HG03135 (cell line): ENCODE data around the gene RHBG.

Experiments
- ATAC-seq: cut with Tn5 transposase; IDR thresholded peaks from one replicate; pipeline ENCODE4 v1.9.1; 2021; ENCODE audit warnings: mild to moderate bottlenecking, moderate library complexity; ENCODE audit not compliant: unreplicated experiment

The RHBG gene

DNA sequence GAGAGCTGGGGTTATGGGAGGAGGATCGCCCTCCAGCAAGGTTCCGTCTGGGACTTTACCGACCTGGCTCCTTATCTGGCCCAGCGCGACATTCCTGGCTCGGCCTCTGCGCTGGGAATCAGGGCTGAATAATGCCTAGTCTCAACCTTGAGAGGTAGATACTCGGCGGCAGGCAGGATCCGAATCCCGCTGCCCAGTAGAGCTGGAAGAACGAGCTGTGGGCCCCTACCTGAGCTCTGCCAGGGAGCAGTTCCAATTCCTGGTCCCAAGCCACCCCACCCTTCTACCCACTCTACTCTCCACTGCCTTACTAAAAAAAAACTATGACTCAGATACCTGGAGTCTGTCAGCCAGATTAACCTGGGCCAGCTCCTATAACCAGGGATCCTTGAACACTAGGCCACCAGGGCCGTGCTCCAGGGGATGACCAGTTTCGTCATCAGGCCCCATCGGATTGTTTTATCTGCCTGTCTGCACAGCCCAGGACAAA is 53.6 kb downstream of the RHBG start:
- ATAC-seq: no peak

- ATAC-seq: no peak
Measured at GRCh38 chr1:156423422-156424352, 54.7 kb downstream of the RHBG start.

GRCh38 chr1:156424806-156425432 is 55.9 kb downstream of the RHBG start:
- no peak for ATAC-seq

GRCh38 chr1:156425943-156426342 is 56.9 kb downstream of the RHBG start:
- ATAC-seq: no peak

- no peak for ATAC-seq
Measured at GRCh38 chr1:156427957-156428356, 58.9 kb downstream of the RHBG start.

DNA sequence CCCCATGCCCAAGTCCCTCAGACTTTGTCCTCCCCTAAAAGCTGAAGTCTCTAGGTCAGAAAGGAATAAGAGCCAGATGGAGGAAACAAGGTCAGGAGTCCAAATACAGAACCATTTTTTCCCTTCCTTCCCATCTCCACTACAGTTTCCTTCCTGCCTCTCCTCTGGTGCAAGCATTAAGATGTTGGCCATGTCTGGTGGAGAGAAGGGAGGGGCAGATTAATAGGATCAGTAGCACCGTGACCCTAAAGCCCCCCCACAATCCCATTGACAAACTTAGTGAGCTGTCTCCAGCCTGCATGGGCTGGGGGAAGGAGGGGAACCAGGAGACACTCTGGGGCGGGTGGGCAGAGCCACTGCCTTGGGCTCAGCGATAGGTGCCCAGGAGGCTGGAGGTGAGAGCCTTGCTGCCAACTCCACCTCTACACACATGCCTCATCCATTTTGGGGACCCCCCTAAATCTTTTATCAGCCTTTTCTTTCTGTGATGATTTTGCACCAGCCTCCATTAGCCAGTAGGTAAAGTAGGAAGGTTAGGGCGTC is 59.8 kb downstream of the RHBG start:
- no peak for ATAC-seq

DNA sequence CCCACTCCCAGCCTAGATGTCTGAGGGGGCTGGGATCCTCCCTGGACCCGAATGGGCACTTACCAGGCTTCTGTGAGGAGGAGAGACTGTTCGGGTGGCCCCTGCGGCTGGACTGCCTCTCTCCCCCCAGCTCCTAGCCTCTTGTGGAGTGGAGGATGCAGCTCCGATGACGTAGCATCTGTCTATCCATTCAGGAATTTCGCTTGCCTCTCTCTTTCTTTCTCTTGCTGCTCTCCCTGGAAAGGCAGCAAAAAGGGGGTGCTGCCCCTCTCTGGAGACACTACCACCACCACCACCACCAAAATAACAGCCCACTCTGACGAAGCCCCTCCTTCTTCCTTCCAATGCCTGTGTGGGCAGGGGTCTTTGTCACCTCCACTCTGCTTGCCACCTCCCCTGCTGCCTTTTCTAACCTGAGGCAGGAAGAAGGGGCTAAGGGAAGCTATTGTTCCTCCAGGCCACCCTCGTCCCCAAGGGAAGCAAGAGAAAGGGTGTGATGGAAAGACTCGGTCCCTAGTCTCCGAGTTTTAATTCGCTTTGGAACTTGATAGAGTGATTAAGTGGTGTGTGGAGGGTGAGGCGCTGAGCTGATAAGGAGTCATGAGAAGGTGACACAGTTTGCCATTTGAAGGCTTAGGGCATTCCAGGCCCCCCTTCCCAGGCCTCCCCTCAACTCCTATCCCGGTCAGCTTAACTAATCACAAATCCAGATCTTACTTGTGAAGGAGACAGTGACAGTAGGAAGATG is 60.5 kb downstream of the RHBG start:
- no peak for ATAC-seq

DNA sequence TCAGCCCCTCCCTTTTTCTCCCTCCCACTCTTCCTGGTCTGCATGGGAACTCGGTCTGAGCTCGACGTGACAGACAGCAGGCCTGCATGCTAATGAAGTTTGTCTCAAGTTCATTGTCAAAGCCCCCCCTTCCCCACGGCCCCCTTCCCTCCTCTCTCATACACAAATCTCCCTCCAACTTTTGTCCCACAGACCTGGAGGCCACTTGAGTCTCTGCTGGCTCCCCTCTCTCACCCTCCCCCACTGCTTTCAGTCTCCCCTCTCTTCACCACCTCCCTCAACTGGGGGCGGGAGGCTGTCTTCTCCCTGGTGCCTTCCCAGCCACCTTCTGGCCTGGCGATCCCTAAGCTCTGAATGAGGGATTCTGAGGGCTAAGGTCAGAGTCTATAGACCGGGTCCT is 61.3 kb downstream of the RHBG start:
- ATAC-seq: no peak

DNA sequence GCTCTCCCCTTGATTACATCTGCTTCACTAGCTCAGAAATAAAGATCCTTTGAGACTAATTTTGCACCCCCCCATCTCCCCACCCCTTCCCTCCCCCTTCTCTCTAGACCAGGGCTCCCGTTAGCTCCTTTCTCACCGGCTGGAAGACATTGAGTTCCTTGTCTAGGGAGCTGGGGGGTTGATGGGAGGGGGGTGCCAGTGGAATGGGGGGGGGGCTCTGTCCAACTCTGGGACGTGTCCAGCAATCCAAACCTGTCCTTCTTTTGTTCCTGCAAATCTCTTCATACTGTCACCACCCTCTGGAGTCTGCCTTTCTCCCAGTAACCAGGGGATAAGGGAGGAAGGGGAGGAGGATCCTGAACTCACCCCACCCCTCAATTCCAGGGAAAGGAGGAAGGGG is 61.9 kb downstream of the RHBG start:
- no peak for ATAC-seq

DNA sequence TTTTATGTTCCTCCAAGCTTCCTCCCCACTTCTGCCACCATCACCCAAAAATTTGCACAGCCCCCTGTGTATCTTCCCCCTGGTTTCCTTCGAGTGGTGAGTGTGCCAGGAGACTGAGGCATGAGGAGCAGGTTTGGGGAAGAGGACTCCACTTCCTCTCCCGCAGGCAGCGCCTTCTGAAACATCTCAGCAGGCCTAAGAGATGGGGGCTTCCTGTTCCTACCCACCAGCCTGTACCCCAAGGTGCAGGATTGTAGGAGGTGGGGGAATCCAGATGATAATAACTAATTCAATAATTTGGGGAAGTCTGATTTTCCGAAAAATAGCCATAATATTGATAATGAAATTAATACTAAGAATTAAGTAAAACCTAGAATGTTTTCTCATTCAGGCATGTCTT is 62.4 kb downstream of the RHBG start:
- ATAC-seq: no peak

DNA sequence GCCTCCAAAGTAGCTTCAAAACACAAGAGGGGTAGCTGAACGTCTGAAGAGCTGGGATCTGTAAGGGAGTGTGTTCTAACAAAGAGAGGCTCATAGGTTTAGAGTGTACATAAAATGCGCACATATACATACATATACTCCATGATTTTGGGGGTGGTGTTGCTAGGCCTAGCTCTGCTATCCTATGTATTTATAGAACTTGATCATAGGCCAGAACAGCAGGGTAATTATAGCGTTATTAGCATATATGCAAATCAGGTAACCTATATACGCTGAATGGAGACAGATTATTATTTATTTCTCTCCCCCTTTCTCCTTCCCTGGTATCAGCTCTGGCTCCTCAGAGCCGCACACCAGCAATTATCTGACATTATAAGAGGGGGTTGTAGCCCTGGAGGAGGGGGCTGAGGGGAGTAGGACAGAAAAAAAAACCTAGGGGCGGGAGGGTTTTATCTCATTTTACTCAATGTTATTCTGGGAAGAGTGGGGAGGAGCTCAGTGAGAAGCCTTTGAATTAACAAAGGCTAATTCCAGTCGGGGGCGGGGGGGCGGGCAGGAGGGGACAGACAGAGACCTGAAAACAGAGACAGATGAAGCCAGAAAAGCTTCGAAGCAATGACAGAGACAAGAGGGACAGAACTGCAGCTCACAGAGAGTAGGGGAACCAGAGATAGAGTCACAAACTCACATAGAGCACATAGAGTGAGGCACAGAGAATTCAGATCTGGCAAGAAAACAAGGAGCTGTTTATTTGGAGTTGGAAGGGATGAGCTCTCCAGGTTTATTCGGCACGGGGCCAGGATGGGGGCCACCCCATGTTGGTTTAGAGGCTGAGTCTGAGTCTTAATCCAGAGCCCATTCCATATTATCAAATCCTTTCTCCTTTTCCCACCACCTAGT is 63.0 kb downstream of the RHBG start:
- ATAC-seq: no peak

GRCh38 chr1:156432669-156433018 is 63.6 kb downstream of the RHBG start:
- no peak for ATAC-seq

- ATAC-seq: no peak
Measured at GRCh38 chr1:156433032-156433431, 64.0 kb downstream of the RHBG start.

GRCh38 chr1:156433602-156434001 is 64.6 kb downstream of the RHBG start:
- no peak for ATAC-seq
